ENCODE measurements around the gene SRSF4. TPM values are rescaled to one million over a fixed set of nuclear protein-coding genes. Genes with fewer than 3 reads are reported as not detected.

The SRSF4 gene
- total and polyA plus RNA-seq, 2 of the 8 experiments (the other 6 are each of a cell fraction or from before 2014, with no cell fraction given) = 34.9 to 86.5 TPM

GRCh38 chr1:29169976-29170375 is 11.7 kb downstream of the SRSF4 start (continued):
- TF ChIP-seq CHD7 (IDR thresholded peaks at IDR 0.05; ENCODE audit: insufficient replicate concordance, low read length) = no peak
- no peak for TF ChIP-seq EZH2 (IDR thresholded peaks at IDR 0.05; ENCODE audit: low read depth, low read length, severe bottlenecking)
- no peak for TF ChIP-seq CBX5 (IDR thresholded peaks at IDR 0.05; ENCODE audit: low read depth, low read length)
- no peak for TF ChIP-seq TBP (IDR thresholded peaks at IDR 0.05; ENCODE audit: low read depth, low read length)
- TF ChIP-seq ZNF274 (IDR thresholded peaks at IDR 0.05; ENCODE audit: borderline replicate concordance, extremely low read depth, low read length) = no peak
- TF ChIP-seq GABPA (IDR thresholded peaks at IDR 0.05; ENCODE audit: borderline replicate concordance, insufficient read depth, low read length) = no peak

Measured in H1 (cell line).